Measurements from ENCODE around the gene JAML. TPM values are rescaled to one million over a fixed set of nuclear protein-coding genes. Genes with fewer than 3 reads are reported as not detected.

Gene JAML
- total and polyA plus RNA-seq, 2 experiments from 2014 or later: 0.56 to 1.0 TPM

GRCh38 chr11:118258410-118258809 lies 33.6 kb upstream of the JAML start:
- no peak overlapping the region for H2AFZ ChIP-seq
- H3K79me2 ChIP-seq (replicated peaks; ENCODE audit: insufficient read depth): no peaks in the 10 kb centered on the region
- Mint-ChIP-seq H3K27ac (no peak overlapping the region), H3K4me3 (no peak overlapping the region), H3K36me3 (ENCODE audit: low read depth) (peaks cover 9% of the 10 kb centered on the region), H3K9me3 (no peaks in the 10 kb centered on the region), H3K4me1 (peaks cover 9% of the 10 kb centered on the region), H3K27me3 (ENCODE audit: insufficient read depth, low read depth, poor library complexity) (peaks cover 10% of the 10 kb centered on the region)
- 0 out of 2 replicates have a peak, but pooled peaks cover 6% of the 10 kb centered on the region for H3K4me1 ChIP-seq (ENCODE audit: insufficient read depth)
- no peaks in the 10 kb centered on the region for H3K36me3 ChIP-seq (ENCODE audit: insufficient read depth)
- H3K4me3 ChIP-seq: no peak overlapping the region
- ATAC-seq (peak; percentile 30; the same call in 2 of the 3 replicates), DNase-seq (ENCODE audit: low spot score) (peak; percentile 49)
- H3K9me2 ChIP-seq (ENCODE audit: insufficient read depth): no peaks in the 10 kb centered on the region
- no peak for TF ChIP-seq EZH2phosphoT487 (IDR thresholded peaks at IDR 0.05; ENCODE audit: unreplicated experiment)
- TF ChIP-seq CTCF (conservative IDR thresholded peaks at IDR 0.05; ENCODE audit: low read depth in 2 of 2): peak; percentile 33 to 54
- TF ChIP-seq EZH2 (IDR thresholded peaks at IDR 0.05; ENCODE audit: low read depth, unreplicated experiment): no peak
- no peak for TF ChIP-seq STAT1 (IDR thresholded peaks at IDR 0.05; ENCODE audit: unreplicated experiment)
- no peak for TF ChIP-seq ZNF331 (CRISPR knock-in tag; IDR thresholded peaks at IDR 0.05; ENCODE audit: low read depth)
- TF ChIP-seq POLR2AphosphoS5 (IDR thresholded peaks at IDR 0.05; ENCODE audit: low read depth): no peak
- TF ChIP-seq ZNF114 (CRISPR knock-in tag; IDR thresholded peaks at IDR 0.05): no peak
- TF ChIP-seq CREB1 (CRISPR knock-in tag; IDR thresholded peaks at IDR 0.05; ENCODE audit: low read depth): no peak
- no peak for TF ChIP-seq JUNB (IDR thresholded peaks at IDR 0.05; ENCODE audit: unreplicated experiment)
- no peaks in the 10 kb centered on the region for H3F3A ChIP-seq (replicated peaks; ENCODE audit: low read depth)
- no peaks in the 10 kb centered on the region for H4K20me1 ChIP-seq (replicated peaks; ENCODE audit: insufficient read depth)
- H3K27ac ChIP-seq (ENCODE audit: low read depth): no peak overlapping the region
- H3K4me2 ChIP-seq: no peak overlapping the region
- peaks cover 10% of the 10 kb centered on the region for H3K27me3 ChIP-seq (ENCODE audit: insufficient read depth)

- peak overlapping the region; percentile 95 for H3K4me3 Mint-ChIP-seq
- H3K27ac ChIP-seq (ENCODE audit: low read depth): peak overlapping the region; percentile 98
- no peaks in the 10 kb centered on the region for H3K79me2 ChIP-seq (replicated peaks; ENCODE audit: insufficient read depth)
- no peaks in the 10 kb centered on the region for H4K20me1 ChIP-seq (replicated peaks; ENCODE audit: insufficient read depth)
- H3K4me1 ChIP-seq (ENCODE audit: insufficient read depth): peaks cover 4% of the 10 kb centered on the region; the same call in 1 of the 2 replicates
- peak overlapping the region; percentile 93; the same call in 1 of the 2 replicates for H2AFZ ChIP-seq
- H3K36me3 ChIP-seq (ENCODE audit: insufficient read depth): no peaks in the 10 kb centered on the region
- H3K36me3 Mint-ChIP-seq (ENCODE audit: low read depth): no peaks in the 10 kb centered on the region
- peak overlapping the region; percentile 69 for H3K4me2 ChIP-seq
- H3K9me3 Mint-ChIP-seq: no peaks in the 10 kb centered on the region; the same call in 2 of the 3 replicates
- peaks cover 7% of the 10 kb centered on the region; the same call in 1 of the 2 replicates for H3K27me3 ChIP-seq (ENCODE audit: insufficient read depth)
- H3K4me1 Mint-ChIP-seq: peaks cover 5% of the 10 kb centered on the region; the same call in 2 of the 3 replicates
- no peak for ATAC-seq
- no peak for DNase-seq (ENCODE audit: low spot score)
- H3K27me3 Mint-ChIP-seq (ENCODE audit: insufficient read depth, low read depth, poor library complexity): peaks cover 2% of the 10 kb centered on the region
- H3F3A ChIP-seq (replicated peaks; ENCODE audit: low read depth): no peaks in the 10 kb centered on the region
- H3K4me3 ChIP-seq: peak overlapping the region; percentile 79
- no peaks in the 10 kb centered on the region for H3K9me2 ChIP-seq (ENCODE audit: insufficient read depth)
- peak overlapping the region; percentile 100 for H3K27ac Mint-ChIP-seq
- TF ChIP-seq EZH2 (IDR thresholded peaks at IDR 0.05; ENCODE audit: low read depth, unreplicated experiment) (no peak), REST (IDR thresholded peaks at IDR 0.05; ENCODE audit: unreplicated experiment) (no peak), ZNF114 (CRISPR knock-in tag; IDR thresholded peaks at IDR 0.05) (no peak), POLR2AphosphoS5 (IDR thresholded peaks at IDR 0.05; ENCODE audit: low read depth) (no peak), ZNF331 (CRISPR knock-in tag; IDR thresholded peaks at IDR 0.05; ENCODE audit: low read depth) (no peak), CTCF (conservative IDR thresholded peaks at IDR 0.05; ENCODE audit: low read depth in 2 of 2) (no peak), JUNB (IDR thresholded peaks at IDR 0.05; ENCODE audit: unreplicated experiment) (no peak), STAT1 (IDR thresholded peaks at IDR 0.05; ENCODE audit: unreplicated experiment) (no peak), CREB1 (CRISPR knock-in tag; IDR thresholded peaks at IDR 0.05; ENCODE audit: low read depth) (no peak), ETS1 (IDR thresholded peaks at IDR 0.05) (no peak), EZH2phosphoT487 (IDR thresholded peaks at IDR 0.05; ENCODE audit: unreplicated experiment) (no peak), NANOG (IDR thresholded peaks at IDR 0.05; ENCODE audit: borderline replicate concordance) (no peak)
Observed at GRCh38 chr11:118252688-118253087, 27.9 kb upstream of the JAML start.
